ENCODE results near the gene PCSK6.

DNA sequence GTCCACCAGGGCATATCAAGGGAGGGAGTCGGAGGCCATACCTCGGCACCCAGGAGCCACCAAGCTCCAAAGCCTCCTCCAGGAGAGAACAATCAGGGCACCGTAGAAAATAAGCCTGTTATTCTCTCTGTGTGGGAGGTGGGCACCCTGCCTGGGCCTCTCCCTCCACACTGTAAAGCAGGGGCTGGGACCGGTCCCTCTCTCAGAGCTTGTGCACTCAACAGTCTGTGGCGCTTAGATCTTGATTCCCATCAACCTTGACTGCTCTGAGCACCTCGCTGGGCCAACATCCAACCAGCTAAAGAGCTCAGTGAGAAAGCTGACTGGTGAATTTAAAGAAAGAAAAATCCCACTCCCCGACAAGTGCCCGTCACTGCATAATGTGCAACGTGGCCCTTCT lies 53.0 kb downstream of the PCSK6 start:
- no peak for TF ChIP-seq ARNT (IDR thresholded peaks at IDR 0.05)
- TF ChIP-seq HDGF (IDR thresholded peaks at IDR 0.05; ENCODE audit: borderline replicate concordance) = no peak
- TF ChIP-seq BHLHE40 (IDR thresholded peaks at IDR 0.05; ENCODE audit: borderline replicate concordance) = no peak
- no peak for TF ChIP-seq FOXM1 (IDR thresholded peaks at IDR 0.05; ENCODE audit: borderline replicate concordance)
- no peak for TF ChIP-seq NFRKB (IDR thresholded peaks at IDR 0.05)
- TF ChIP-seq CTBP1 (IDR thresholded peaks at IDR 0.05; ENCODE audit: borderline replicate concordance) = no peak
- TF ChIP-seq SP1 (IDR thresholded peaks at IDR 0.05) = no peak
- no peak for TF ChIP-seq SUZ12 (IDR thresholded peaks at IDR 0.05)
